ENCODE data around the gene AP2A2. TPM values are rescaled to one million over a fixed set of nuclear protein-coding genes. Genes with fewer than 3 reads are reported as not detected.

The AP2A2 gene
- total and polyA plus RNA-seq, 2 of the 4 experiments (the other 2 are of a cell fraction) = 19.9 to 49.0 TPM

DNA sequence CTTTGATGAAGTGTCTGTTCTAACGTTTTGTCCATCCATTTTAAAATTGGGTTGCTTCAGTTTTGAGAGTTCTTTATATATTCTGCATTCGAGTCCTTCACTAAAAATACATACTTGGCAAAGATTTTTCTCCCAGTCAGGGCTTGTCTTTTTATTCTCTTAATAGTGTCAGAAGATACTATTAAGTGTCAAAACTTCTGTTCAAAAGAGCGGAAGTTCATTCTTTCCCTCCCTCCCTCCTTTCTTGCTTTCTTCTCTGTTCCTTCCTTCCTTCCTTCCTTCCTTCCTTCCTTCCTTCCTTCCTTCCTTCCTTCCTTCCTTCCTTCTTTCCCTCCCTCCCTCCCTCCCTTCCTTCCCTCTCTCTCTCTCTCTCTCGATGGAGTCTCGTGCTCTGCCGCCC, 118.5 kb downstream of the AP2A2 start:
- dilution Hi-C loops (cut with HindIII; ENCODE audit: low sequenced_read_pairs, unreplicated experiment) (no loop called here), in situ Hi-C loops (cut with MboI; ENCODE audit: low sequenced_read_pairs) (no loop called here), intact Hi-C loops (cut with micrococcal nuclease) (no loop called here)
- no peak overlapping the region for H3K4ac ChIP-seq (ENCODE audit: low read depth, low read length)
- no CpG with 5 or more reads among the region's 6 CpGs for WGBS, 2 experiments (ENCODE audit: extremely low coverage in 2 of 2, insufficient read length in 1 of 2)
- no peak overlapping the region for H2AK9ac ChIP-seq (replicated peaks; ENCODE audit: low read depth, low read length, poor library complexity)
- peaks cover 30% of the 10 kb centered on the region for H3K27me3 ChIP-seq (ENCODE audit: control insufficient read depth, insufficient read depth, low read length)
- no peak overlapping the region for H3K14ac ChIP-seq (replicated peaks; ENCODE audit: low read depth, low read length)
- H2BK15ac ChIP-seq (ENCODE audit: low read depth, low read length) = no peak overlapping the region
- H4K5ac ChIP-seq (ENCODE audit: low read depth, low read length) = no peak overlapping the region
- BruUV-seq (replicated peaks) = no TSS peak
- no peak overlapping the region for H2AFZ ChIP-seq (replicated peaks; ENCODE audit: low read length, poor library complexity)
- no peak overlapping the region for H2BK120ac ChIP-seq (ENCODE audit: low read depth, low read length)
- H2BK20ac ChIP-seq (ENCODE audit: low read depth, low read length) = no peak overlapping the region
- no peaks in the 10 kb centered on the region for H3K4me1 ChIP-seq (ENCODE audit: control insufficient read depth, insufficient read depth, low read length)
- no peak overlapping the region for H3K4me2 ChIP-seq (ENCODE audit: low read depth, low read length)
- no peaks in the 10 kb centered on the region for H3K9me3 ChIP-seq (ENCODE audit: control insufficient read depth, insufficient read depth, low read length)
- TF ChIP-seq RAD21 (IDR thresholded peaks at IDR 0.05; ENCODE audit: low read length) = no peak
- no peak for TF ChIP-seq RFX5 (IDR thresholded peaks at IDR 0.05; ENCODE audit: low read depth, low read length)
- TF ChIP-seq MAFK (IDR thresholded peaks at IDR 0.05; ENCODE audit: low read depth, low read length) = no peak
- no peak for TF ChIP-seq FOS (IDR thresholded peaks at IDR 0.05; ENCODE audit: low read depth, low read length)
- no peak for TF ChIP-seq NFE2L2 (IDR thresholded peaks at IDR 0.05; ENCODE audit: low read depth, low read length)
- TF ChIP-seq, protein P1, sequence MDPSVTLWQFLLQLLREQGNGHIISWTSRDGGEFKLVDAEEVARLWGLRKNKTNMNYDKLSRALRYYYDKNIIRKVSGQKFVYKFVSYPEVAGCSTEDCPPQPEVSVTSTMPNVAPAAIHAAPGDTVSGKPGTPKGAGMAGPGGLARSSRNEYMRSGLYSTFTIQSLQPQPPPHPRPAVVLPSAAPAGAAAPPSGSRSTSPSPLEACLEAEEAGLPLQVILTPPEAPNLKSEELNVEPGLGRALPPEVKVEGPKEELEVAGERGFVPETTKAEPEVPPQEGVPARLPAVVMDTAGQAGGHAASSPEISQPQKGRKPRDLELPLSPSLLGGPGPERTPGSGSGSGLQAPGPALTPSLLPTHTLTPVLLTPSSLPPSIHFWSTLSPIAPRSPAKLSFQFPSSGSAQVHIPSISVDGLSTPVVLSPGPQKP (IDR thresholded peaks at IDR 0.05; ENCODE audit: borderline replicate concordance, low read depth, low read length) = no peak
- no peak for TF ChIP-seq SMC3 (IDR thresholded peaks at IDR 0.05; ENCODE audit: low read depth, low read length)
- TF ChIP-seq MAZ (IDR thresholded peaks at IDR 0.05; ENCODE audit: borderline replicate concordance, low read depth, low read length) = no peak
- TF ChIP-seq RCOR1 (IDR thresholded peaks at IDR 0.05; ENCODE audit: insufficient replicate concordance, low read length) = no peak
- TF ChIP-seq BHLHE40 (IDR thresholded peaks at IDR 0.05; ENCODE audit: low read depth, low read length) = no peak
- TF ChIP-seq CHD1 (IDR thresholded peaks at IDR 0.05; ENCODE audit: low read depth, low read length) = no peak
- no peak for TF ChIP-seq USF2 (IDR thresholded peaks at IDR 0.05; ENCODE audit: low read depth, low read length)
- TF ChIP-seq MXI1 (IDR thresholded peaks at IDR 0.05; ENCODE audit: borderline replicate concordance, low read depth, low read length) = no peak
- no peak for TF ChIP-seq POLR2A (IDR thresholded peaks at IDR 0.05; ENCODE audit: low read depth, low read length)
- no peak for TF ChIP-seq CTCF (conservative IDR thresholded peaks at IDR 0.05; ENCODE audit: low read depth, low read length)
- TF ChIP-seq CEBPB (IDR thresholded peaks at IDR 0.05; ENCODE audit: low read depth, low read length) = no peak
- DNase-seq (no peak), ATAC-seq (ENCODE audit: low read depth) (no peak)
- ChIA-PET CTCF (no interaction called here), POLR2A (ENCODE audit: unreplicated experiment) (no interaction called here)
- no peak overlapping the region for H3K18ac ChIP-seq (ENCODE audit: low read depth, low read length)
- no peaks in the 10 kb centered on the region for H3K9me1 ChIP-seq (ENCODE audit: insufficient read depth, low read length)
- H3K27ac ChIP-seq (ENCODE audit: insufficient read depth, low read length) = no peak overlapping the region
- H3K79me1 ChIP-seq (ENCODE audit: low read depth in 1 of 2, low read length in 2 of 2) = no peaks in the 10 kb centered on the region
- no peak overlapping the region for H2AK5ac ChIP-seq (ENCODE audit: low read depth, low read length)
- no peak overlapping the region for H3K4me3 ChIP-seq (ENCODE audit: insufficient read depth, low read depth, low read length)
- H4K8ac ChIP-seq (ENCODE audit: low read depth in 2 of 2, low read length in 2 of 2) = no peak overlapping the region
- no peak overlapping the region for H3K9ac ChIP-seq (ENCODE audit: low read depth, low read length)
- H3K36me3 ChIP-seq (ENCODE audit: control insufficient read depth, insufficient read depth, low read length) = no peaks in the 10 kb centered on the region
- no peak overlapping the region for H3K56ac ChIP-seq (ENCODE audit: extremely low read depth, insufficient read depth, low read length)
- H3K23ac ChIP-seq (ENCODE audit: low read depth, low read length) = no peak overlapping the region
- no peak overlapping the region for H2BK5ac ChIP-seq (ENCODE audit: low read depth, low read length, poor library complexity, severe bottlenecking)
- H4K20me1 ChIP-seq (ENCODE audit: insufficient read depth, low read length) = no peaks in the 10 kb centered on the region
- H4K91ac ChIP-seq (ENCODE audit: insufficient read depth, low read depth, low read length) = no peak overlapping the region

Data from IMR-90 (cell line).